ENCODE data around the gene VCL. TPM values are rescaled to one million over a fixed set of nuclear protein-coding genes. Genes with fewer than 3 reads are reported as not detected.

The VCL gene
- total RNA-seq, 1 experiment from 2014 or later, result 291 TPM

GRCh38 chr10:73967022-73967429, 30.9 kb upstream of the VCL start:
- peak; percentile 76 for DNase-seq

More at GRCh38 chr10:73967022-73967429, 30.9 kb upstream of the VCL start:
- Mint-ChIP-seq H3K27me3 (ENCODE audit: low read depth) (no peaks in the 10 kb centered on the region), H3K9me3 (no peaks in the 10 kb centered on the region), H3K36me3 (ENCODE audit: insufficient read depth in 1 of 3, low read depth in 3 of 3) (no peaks in the 10 kb centered on the region), H3K4me1 (peaks cover 51 to 77% of the 10 kb centered on the region in 2 experiments), H3K4me3 (peak overlapping the region; percentile 12 to 67; a peak in 4 of 5 replicates), H3K27ac (peak overlapping the region; percentile 99 to 100 (median 100))
- Histone ChIP-seq H3K9me3 (ENCODE audit: control insufficient read depth, low read depth, low read length) (no peaks in the 10 kb centered on the region), H3K79me2 (ENCODE audit: insufficient read depth, low read length) (no peaks in the 10 kb centered on the region), H4K5ac (ENCODE audit: insufficient read length, low read depth, low read length) (peak overlapping the region; percentile 91), H2BK20ac (ENCODE audit: low read depth, low read length, poor library complexity, severe bottlenecking) (no peak overlapping the region), H3K18ac (ENCODE audit: insufficient read length, low read depth, low read length) (peak overlapping the region; percentile 77), H3T11ph (ENCODE audit: low read length) (peak overlapping the region; percentile 61), H3K23me2 (ENCODE audit: insufficient read length, low read depth, low read length, poor library complexity, severe bottlenecking) (no peaks in the 10 kb centered on the region), H3K27me3 (ENCODE audit: insufficient read depth, low read length) (no peaks in the 10 kb centered on the region), H3K14ac (ENCODE audit: insufficient read depth, low read length) (peak overlapping the region; percentile 9; the same call in 1 of the 2 replicates), H3K4ac (ENCODE audit: low read depth, low read length) (peak overlapping the region; percentile 81; the same call in 1 of the 2 replicates), H4K8ac (replicated peaks; ENCODE audit: insufficient read length, low read depth, low read length) (peak overlapping the region; percentile 62), H2BK12ac (ENCODE audit: insufficient read length, low read depth, low read length) (no peak overlapping the region), H3K4me2 (ENCODE audit: insufficient read depth, insufficient read length, low read length) (peak overlapping the region; percentile 44), H2BK120ac (ENCODE audit: low read depth, low read length, poor library complexity, severe bottlenecking) (peak overlapping the region; percentile 95), H2AK5ac (ENCODE audit: insufficient read length, low read length) (no peak overlapping the region), H4K91ac (ENCODE audit: insufficient read length, low read depth, low read length) (peak overlapping the region; percentile 77), H4K20me1 (ENCODE audit: control insufficient read depth, insufficient read depth, insufficient read length) (no peaks in the 10 kb centered on the region), H2AFZ (ENCODE audit: low read length) (no peak overlapping the region), H3K56ac (ENCODE audit: insufficient read length, low read depth, low read length) (no peak overlapping the region), H3K79me1 (ENCODE audit: insufficient read depth, low read depth, low read length, poor library complexity, severe bottlenecking) (no peaks in the 10 kb centered on the region), H2BK5ac (ENCODE audit: insufficient read length, low read length) (peak overlapping the region; percentile 93), H2BK15ac (ENCODE audit: low read depth, low read length) (no peak overlapping the region), H3K23ac (ENCODE audit: insufficient read length, low read depth, low read length) (no peak overlapping the region), H3K4me1 (ENCODE audit: insufficient read depth, low read length) (peaks cover 9% of the 10 kb centered on the region; the same call in 1 of the 2 replicates), H3K27ac (ENCODE audit: insufficient read length, low read depth, low read length) (peak overlapping the region; percentile 98), H3K9ac (ENCODE audit: extremely low read depth, insufficient read length, low read length) (no peak overlapping the region)
- WGBS (ENCODE audit: extremely low coverage, insufficient read length, low lambda C conversion rate), result no CpG with 5 or more reads among the region's 4 CpGs
- no peak for TF ChIP-seq CTCF (conservative IDR thresholded peaks at IDR 0.05)

All from H9 (cell line).